WTC11 (cell line): ENCODE measurements around the gene PHPT1. TPM values are rescaled to one million over a fixed set of nuclear protein-coding genes. Genes with fewer than 3 reads are reported as not detected.

Source experiments
- ATAC-seq: fragments of 200-7000 bp; cut with Tn5 transposase; 2 replicates; pipeline ENCODE4 v1.10.0; 2021; ENCODE audit warnings: mild to moderate bottlenecking, moderate library complexity
- CTCF ChIA-PET: fragments of 300-600 bp; sonication (Branson Sonifier 250); formaldehyde crosslinking; loops from one replicate; lab custom pipeline; 2021; ENCODE audit warnings: antibody characterized with exemption; lab: Charles Lee
- POLR2A ChIA-PET: fragments of 350-600 bp; sonication (Branson Sonifier 250); formaldehyde crosslinking; loops from one replicate; lab custom pipeline; 2021; ENCODE audit warnings: antibody characterized with exemption; lab: Charles Lee
- DNase-seq: peaks from one replicate; pipeline ENCODE4 v3.0.0; 2021; ENCODE audit warnings: low spot score
- H3K27ac Mint-ChIP-seq: 2 replicates; pipeline ENCODE4 v1.8.0; 2021; ENCODE audit warnings: mixed read lengths
- H3K27me3 Mint-ChIP-seq: 2 replicates; pipeline ENCODE4 v1.8.0; 2021; ENCODE audit warnings: low read depth, mild to moderate bottlenecking, moderate library complexity, mixed read lengths
- H3K36me3 Mint-ChIP-seq: 2 replicates; pipeline ENCODE4 v1.8.0; 2021; ENCODE audit warnings: mixed read lengths
- H3K4me1 Mint-ChIP-seq: 2 replicates; pipeline ENCODE4 v1.8.0; 2022; ENCODE audit warnings: mixed read lengths
- H3K4me3 Mint-ChIP-seq: 2 replicates; pipeline ENCODE4 v1.8.0; 2021; ENCODE audit warnings: mild to moderate bottlenecking, moderate library complexity, mixed read lengths
- H3K9me3 Mint-ChIP-seq: 2 replicates; pipeline ENCODE4 v1.8.0; 2021; ENCODE audit warnings: mixed read lengths
- CDX4 ChIP-seq: fragments of 250-450 bp; sonication (Bioruptor Pico); IDR thresholded peaks from 2 replicates; pipeline ENCODE4 v1.9.0; 2021; ENCODE audit warnings: moderate library complexity, mild to moderate bottlenecking, inconsistent platforms, borderline replicate concordance
- CTCF ChIP-seq: fragments of 200-600 bp; IDR thresholded peaks from 2 replicates; pipeline ENCODE4 v1.8.0; 2022; ENCODE audit warnings: antibody characterized with exemption
- E2F1 ChIP-seq: sonication (generic); formaldehyde crosslinking; IDR thresholded peaks from 2 replicates; pipeline ENCODE4 v1.8.0; 2022; ENCODE audit warnings: mild to moderate bottlenecking, missing genetic modification reagents
- ESRRA ChIP-seq: sonication (generic); formaldehyde crosslinking; IDR thresholded peaks from 2 replicates; pipeline ENCODE4 v1.8.1; 2022; ENCODE audit warnings: mild to moderate bottlenecking, missing genetic modification reagents, borderline replicate concordance
- FOXP1 ChIP-seq: sonication (generic); formaldehyde crosslinking; IDR thresholded peaks from 2 replicates; pipeline ENCODE4 v1.8.0; 2022; ENCODE audit warnings: missing genetic modification reagents, mild to moderate bottlenecking, moderate library complexity, borderline replicate concordance
- GABPB1 ChIP-seq: sonication (generic); formaldehyde crosslinking; IDR thresholded peaks from 2 replicates; pipeline ENCODE4 v1.8.1; 2023; ENCODE audit warnings: mild to moderate bottlenecking, missing genetic modification reagents
- GTF2I ChIP-seq: fragments of 250-450 bp; sonication (Bioruptor Pico); conservative IDR thresholded peaks from 2 replicates; pipeline ENCODE4 v1.4.0; 2021; ENCODE audit warnings: mild to moderate bottlenecking
- KAT7 ChIP-seq: sonication (generic); formaldehyde crosslinking; IDR thresholded peaks from 2 replicates; pipeline ENCODE4 v1.8.1; 2023; ENCODE audit warnings: missing genetic modification reagents, mild to moderate bottlenecking, borderline replicate concordance
- NFE2L1 ChIP-seq: sonication (generic); formaldehyde crosslinking; IDR thresholded peaks from 2 replicates; pipeline ENCODE4 v1.8.1; 2023; ENCODE audit warnings: missing genetic modification reagents
- NFYB ChIP-seq: sonication (generic); formaldehyde crosslinking; conservative IDR thresholded peaks from 2 replicates; pipeline ENCODE4 v1.8.0; 2022; ENCODE audit warnings: low read depth, missing genetic modification reagents
- NR3C1 ChIP-seq: sonication (generic); formaldehyde crosslinking; conservative IDR thresholded peaks from 2 replicates; pipeline ENCODE4 v1.8.1; 2023; ENCODE audit warnings: low read depth, mild to moderate bottlenecking, missing genetic modification reagents
- RORB ChIP-seq: fragments of 250-450 bp; sonication (Bioruptor Pico); IDR thresholded peaks from 2 replicates; pipeline ENCODE4 v1.9.0; 2021; ENCODE audit warnings: mild to moderate bottlenecking
- SMAD3 ChIP-seq: sonication (generic); formaldehyde crosslinking; IDR thresholded peaks from 2 replicates; pipeline ENCODE4 v1.8.0; 2022; ENCODE audit warnings: missing genetic modification reagents, mild to moderate bottlenecking, borderline replicate concordance
- SMAD4 ChIP-seq: sonication (generic); formaldehyde crosslinking; IDR thresholded peaks from 2 replicates; pipeline ENCODE4 v1.8.0; 2022; ENCODE audit warnings: mild to moderate bottlenecking, missing genetic modification reagents
- USF1 ChIP-seq: sonication (generic); formaldehyde crosslinking; IDR thresholded peaks from 2 replicates; pipeline ENCODE4 v1.8.0; 2022; ENCODE audit warnings: mild to moderate bottlenecking, missing genetic modification reagents
- ZNF138 ChIP-seq: sonication (generic); formaldehyde crosslinking; conservative IDR thresholded peaks from 2 replicates; pipeline ENCODE4 v1.8.1; 2022; ENCODE audit warnings: mild to moderate bottlenecking, moderate library complexity, missing genetic modification reagents
- ZNF263 ChIP-seq: sonication (generic); formaldehyde crosslinking; IDR thresholded peaks from 2 replicates; pipeline ENCODE4 v1.8.1; 2022; ENCODE audit warnings: low read depth, mild to moderate bottlenecking, moderate library complexity, missing genetic modification reagents
- ZNF423 ChIP-seq: fragments of 250-450 bp; sonication (Bioruptor Pico); IDR thresholded peaks from 2 replicates; pipeline ENCODE4 v2.1.2; 2022; ENCODE audit warnings: mild to moderate bottlenecking, moderate library complexity
- ZSCAN18 ChIP-seq: fragments of 250-450 bp; sonication (Bioruptor Pico); IDR thresholded peaks from 2 replicates; pipeline ENCODE4 v2.1.2; 2022; ENCODE audit warnings: mild to moderate bottlenecking, moderate library complexity
- total RNA-seq: library from RNA; stranded (reverse); gene quantifications from 3 replicates; pipeline ENCODE4 v1.2.3, GENCODE V29; 2021
- TF ChIP-seq, protein P1 (sequence below): sonication (generic); formaldehyde crosslinking; IDR thresholded peaks from 2 replicates; pipeline ENCODE4 v1.8.0; 2023; ENCODE audit warnings: mild to moderate bottlenecking, missing genetic modification reagents
- TF ChIP-seq, protein P2 (sequence below): sonication (generic); formaldehyde crosslinking; IDR thresholded peaks from 2 replicates; pipeline ENCODE4 v1.8.1; 2023; ENCODE audit warnings: mild to moderate bottlenecking, missing genetic modification reagents
- TF ChIP-seq, protein P3 (sequence below): sonication (generic); formaldehyde crosslinking; IDR thresholded peaks from 2 replicates; pipeline ENCODE4 v1.8.0; 2022; ENCODE audit warnings: mild to moderate bottlenecking, missing genetic modification reagents

The PHPT1 gene
- total RNA-seq, 1 experiment from 2014 or later, result 138 TPM

DNA sequence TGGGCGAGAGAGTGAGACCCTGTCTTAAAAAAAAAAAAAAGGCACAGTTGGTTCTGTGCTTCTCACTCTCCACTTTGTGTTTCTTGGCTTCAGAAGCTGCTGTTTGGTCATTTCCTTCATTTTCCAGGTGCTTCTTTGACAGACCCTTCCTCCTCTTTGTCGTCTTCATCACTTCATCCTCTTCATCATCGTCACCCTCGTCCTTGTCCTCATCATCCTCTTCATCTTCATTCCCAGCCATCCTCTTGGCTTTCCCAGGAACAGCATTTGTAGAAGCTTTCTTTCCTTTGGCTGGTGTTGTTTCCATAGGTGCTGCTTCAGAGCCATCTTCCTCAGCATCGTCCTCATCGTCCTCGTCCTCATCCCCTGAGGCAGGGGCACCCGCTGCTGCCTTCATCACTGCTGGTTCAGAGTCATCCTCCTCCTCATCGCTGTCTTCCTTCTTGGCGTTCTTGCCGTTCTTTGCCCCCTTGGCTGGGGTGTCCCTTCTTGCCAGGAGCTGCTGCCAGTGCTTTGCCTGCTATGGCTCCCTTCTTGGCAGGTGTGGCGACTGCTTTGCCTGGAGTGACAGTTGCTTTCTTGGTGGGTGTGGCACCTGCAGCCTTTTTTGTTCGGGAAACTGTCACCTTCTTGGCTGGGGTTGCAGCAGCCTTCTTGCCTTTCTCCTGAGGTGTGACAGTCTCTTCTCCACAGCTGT lies 34.3 kb upstream of the PHPT1 start:
- POLR2A ChIA-PET, result no interaction called here
- CTCF ChIA-PET, result no interaction called here
- ATAC-seq, result no peak
- TF ChIP-seq SMAD3 (CRISPR knock-in tag) (no peak), FOXP1 (no peak), RORB (CRISPR knock-in tag) (no peak), ZNF138 (no peak), ESRRA (CRISPR knock-in tag) (no peak), CTCF (no peak), GTF2I (no peak), NFE2L1 (no peak), CDX4 (no peak), NFYB (CRISPR knock-in tag) (no peak), ZNF423 (CRISPR knock-in tag) (no peak), ZNF263 (CRISPR knock-in tag) (no peak)
- TF ChIP-seq, protein P1, sequence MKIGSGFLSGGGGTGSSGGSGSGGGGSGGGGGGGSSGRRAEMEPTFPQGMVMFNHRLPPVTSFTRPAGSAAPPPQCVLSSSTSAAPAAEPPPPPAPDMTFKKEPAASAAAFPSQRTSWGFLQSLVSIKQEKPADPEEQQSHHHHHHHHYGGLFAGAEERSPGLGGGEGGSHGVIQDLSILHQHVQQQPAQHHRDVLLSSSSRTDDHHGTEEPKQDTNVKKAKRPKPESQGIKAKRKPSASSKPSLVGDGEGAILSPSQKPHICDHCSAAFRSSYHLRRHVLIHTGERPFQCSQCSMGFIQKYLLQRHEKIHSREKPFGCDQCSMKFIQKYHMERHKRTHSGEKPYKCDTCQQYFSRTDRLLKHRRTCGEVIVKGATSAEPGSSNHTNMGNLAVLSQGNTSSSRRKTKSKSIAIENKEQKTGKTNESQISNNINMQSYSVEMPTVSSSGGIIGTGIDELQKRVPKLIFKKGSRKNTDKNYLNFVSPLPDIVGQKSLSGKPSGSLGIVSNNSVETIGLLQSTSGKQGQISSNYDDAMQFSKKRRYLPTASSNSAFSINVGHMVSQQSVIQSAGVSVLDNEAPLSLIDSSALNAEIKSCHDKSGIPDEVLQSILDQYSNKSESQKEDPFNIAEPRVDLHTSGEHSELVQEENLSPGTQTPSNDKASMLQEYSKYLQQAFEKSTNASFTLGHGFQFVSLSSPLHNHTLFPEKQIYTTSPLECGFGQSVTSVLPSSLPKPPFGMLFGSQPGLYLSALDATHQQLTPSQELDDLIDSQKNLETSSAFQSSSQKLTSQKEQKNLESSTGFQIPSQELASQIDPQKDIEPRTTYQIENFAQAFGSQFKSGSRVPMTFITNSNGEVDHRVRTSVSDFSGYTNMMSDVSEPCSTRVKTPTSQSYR (CRISPR knock-in tag), result no peak
- TF ChIP-seq, protein P2, sequence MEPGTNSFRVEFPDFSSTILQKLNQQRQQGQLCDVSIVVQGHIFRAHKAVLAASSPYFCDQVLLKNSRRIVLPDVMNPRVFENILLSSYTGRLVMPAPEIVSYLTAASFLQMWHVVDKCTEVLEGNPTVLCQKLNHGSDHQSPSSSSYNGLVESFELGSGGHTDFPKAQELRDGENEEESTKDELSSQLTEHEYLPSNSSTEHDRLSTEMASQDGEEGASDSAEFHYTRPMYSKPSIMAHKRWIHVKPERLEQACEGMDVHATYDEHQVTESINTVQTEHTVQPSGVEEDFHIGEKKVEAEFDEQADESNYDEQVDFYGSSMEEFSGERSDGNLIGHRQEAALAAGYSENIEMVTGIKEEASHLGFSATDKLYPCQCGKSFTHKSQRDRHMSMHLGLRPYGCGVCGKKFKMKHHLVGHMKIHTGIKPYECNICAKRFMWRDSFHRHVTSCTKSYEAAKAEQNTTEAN (CRISPR knock-in tag), result no peak
- TF ChIP-seq, all 79 proteins: peak for 0
- Mint-ChIP-seq H3K27ac (no peak overlapping the region), H3K9me3 (no peaks in the 10 kb centered on the region), H3K27me3 (no peaks in the 10 kb centered on the region), H3K36me3 (peaks cover 37% of the 10 kb centered on the region), H3K4me1 (peaks cover 7% of the 10 kb centered on the region), H3K4me3 (no peak overlapping the region)
- DNase-seq, result no peak

DNA sequence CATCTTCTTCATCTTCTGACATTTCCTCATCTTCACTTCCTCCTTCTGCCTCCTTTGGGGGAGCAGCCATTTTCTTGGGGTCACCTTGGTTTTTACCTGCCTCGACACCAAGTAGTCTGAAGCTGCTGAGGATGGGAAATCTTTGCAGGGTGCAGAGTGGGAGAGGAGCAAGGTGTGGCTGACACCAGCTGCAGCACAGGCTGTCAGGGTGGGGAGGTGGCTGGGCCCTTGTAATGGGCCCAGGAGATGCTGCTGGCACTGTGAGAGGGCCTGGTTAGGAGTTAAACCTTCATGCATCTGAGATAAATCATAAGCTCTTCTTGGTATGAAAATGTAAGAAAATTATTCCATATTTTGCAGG lies 33.8 kb upstream of the PHPT1 start:
- peaks cover 3% of the 10 kb centered on the region; the same call in 1 of the 2 replicates for H3K4me1 Mint-ChIP-seq
- CTCF ChIA-PET, result interaction anchor here (0.7 kb wide), 1 partner anchor 24 kb away, joined by 3 read pairs; no protein-coding TSS in a partner anchor
- no peaks in the 10 kb centered on the region for H3K9me3 Mint-ChIP-seq
- H3K27me3 Mint-ChIP-seq, result no peaks in the 10 kb centered on the region
- no peak for ATAC-seq
- H3K4me3 Mint-ChIP-seq, result no peak overlapping the region
- no peak overlapping the region for H3K27ac Mint-ChIP-seq
- no peak for DNase-seq
- peaks cover 34% of the 10 kb centered on the region for H3K36me3 Mint-ChIP-seq
- POLR2A ChIA-PET, result no interaction called here
- TF ChIP-seq, protein P3, sequence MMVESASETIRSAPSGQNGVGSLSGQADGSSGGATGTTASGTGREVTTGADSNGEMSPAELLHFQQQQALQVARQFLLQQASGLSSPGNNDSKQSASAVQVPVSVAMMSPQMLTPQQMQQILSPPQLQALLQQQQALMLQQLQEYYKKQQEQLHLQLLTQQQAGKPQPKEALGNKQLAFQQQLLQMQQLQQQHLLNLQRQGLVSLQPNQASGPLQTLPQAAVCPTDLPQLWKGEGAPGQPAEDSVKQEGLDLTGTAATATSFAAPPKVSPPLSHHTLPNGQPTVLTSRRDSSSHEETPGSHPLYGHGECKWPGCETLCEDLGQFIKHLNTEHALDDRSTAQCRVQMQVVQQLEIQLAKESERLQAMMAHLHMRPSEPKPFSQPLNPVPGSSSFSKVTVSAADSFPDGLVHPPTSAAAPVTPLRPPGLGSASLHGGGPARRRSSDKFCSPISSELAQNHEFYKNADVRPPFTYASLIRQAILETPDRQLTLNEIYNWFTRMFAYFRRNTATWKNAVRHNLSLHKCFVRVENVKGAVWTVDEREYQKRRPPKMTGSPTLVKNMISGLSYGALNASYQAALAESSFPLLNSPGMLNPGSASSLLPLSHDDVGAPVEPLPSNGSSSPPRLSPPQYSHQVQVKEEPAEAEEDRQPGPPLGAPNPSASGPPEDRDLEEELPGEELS (CRISPR knock-in tag), result no peak
- TF ChIP-seq NR3C1 (CRISPR knock-in tag), result no peak
- no peak for TF ChIP-seq GABPB1 (CRISPR knock-in tag)
- TF ChIP-seq ZSCAN18 (CRISPR knock-in tag), result no peak
- no peak for TF ChIP-seq SMAD4 (CRISPR knock-in tag)
- no peak for TF ChIP-seq E2F1 (CRISPR knock-in tag)
- TF ChIP-seq USF1 (CRISPR knock-in tag), result no peak
- TF ChIP-seq KAT7 (CRISPR knock-in tag), result no peak
